ENCODE measurements around the gene SERPINA1. TPM values are rescaled to one million over a fixed set of nuclear protein-coding genes. Genes with fewer than 3 reads are reported as not detected.

The SERPINA1 gene
- total RNA-seq, 1 donor from 2014 or later: 5.0 TPM

- intact Hi-C loops (cut with DNase I): no loop called here
- no peak for ATAC-seq (ENCODE audit: poor library complexity)
- DNase-seq: no peak
These were observed 50.4 kb downstream of the SERPINA1 start for GRCh38 chr14:94338023-94338422.

GRCh38 chr14:94337274-94337673, 51.1 kb downstream of the SERPINA1 start:
- DNase-seq: no peak
- ATAC-seq (ENCODE audit: poor library complexity): no peak
- intact Hi-C loops (cut with DNase I): no loop called here

GRCh38 chr14:94334872-94335271, 53.5 kb downstream of the SERPINA1 start:
- ATAC-seq (ENCODE audit: poor library complexity) (no peak), DNase-seq (no peak)
- intact Hi-C loops (cut with DNase I): no loop called here

GRCh38 chr14:94332587-94332986, 55.8 kb downstream of the SERPINA1 start:
- ATAC-seq (ENCODE audit: poor library complexity): no peak
- intact Hi-C loops (cut with DNase I): no loop called here

GRCh38 chr14:94332063-94332583, 56.3 kb downstream of the SERPINA1 start:
- no peak for DNase-seq
- ATAC-seq (ENCODE audit: poor library complexity): no peak
- intact Hi-C loops (cut with DNase I): no loop called here

More at GRCh38 chr14:94332587-94332986, 55.8 kb downstream of the SERPINA1 start:
- no peak for DNase-seq

GRCh38 chr14:94331462-94331861, 56.9 kb downstream of the SERPINA1 start:
- DNase-seq (no peak), ATAC-seq (ENCODE audit: poor library complexity) (no peak)
- intact Hi-C loops (cut with DNase I): no loop called here

- DNase-seq (no peak), ATAC-seq (ENCODE audit: poor library complexity) (no peak)
These were observed 57.5 kb downstream of the SERPINA1 start for GRCh38 chr14:94330857-94331256.

GRCh38 chr14:94330432-94330831, 58.0 kb downstream of the SERPINA1 start:
- DNase-seq (no peak), ATAC-seq (ENCODE audit: poor library complexity) (no peak)
- intact Hi-C loops (cut with DNase I): no loop called here

More at GRCh38 chr14:94330857-94331256, 57.5 kb downstream of the SERPINA1 start:
- intact Hi-C loops (cut with DNase I): no loop called here

- intact Hi-C loops (cut with DNase I): no loop called here
- no peak for DNase-seq
- no peak for ATAC-seq (ENCODE audit: poor library complexity)
These were observed 58.5 kb downstream of the SERPINA1 start for GRCh38 chr14:94329857-94330256.

GRCh38 chr14:94328196-94328595, 60.2 kb downstream of the SERPINA1 start:
- intact Hi-C loops (cut with DNase I): no loop called here
- DNase-seq (no peak), ATAC-seq (ENCODE audit: poor library complexity) (no peak)

Other genes with a start within 250 kb of the SERPINA1 start
- not detected for gene PPP4R4, start 214.3 kb downstream of the SERPINA1 start, total RNA-seq
- gene SERPINA10, start 95.3 kb downstream of the SERPINA1 start, total RNA-seq: not detected
- gene SERPINA6, start 65.3 kb downstream of the SERPINA1 start, total RNA-seq: not detected
- gene SERPINA2, start 21.9 kb downstream of the SERPINA1 start, total RNA-seq: not detected
- gene SERPINA11, start 64.2 kb upstream of the SERPINA1 start, total RNA-seq: not detected
- not detected for gene SERPINA9, start 87.6 kb upstream of the SERPINA1 start, total RNA-seq
- not detected for gene SERPINA12, start 120.9 kb upstream of the SERPINA1 start, total RNA-seq
- gene SERPINA4, start 172.8 kb upstream of the SERPINA1 start, total RNA-seq: not detected
- gene SERPINA5, start 192.8 kb upstream of the SERPINA1 start, total RNA-seq: 2.7 TPM
- gene SERPINA3, start 223.8 kb upstream of the SERPINA1 start, total RNA-seq: 55.2 TPM